GM15510 (cell line): ENCODE data around the gene EIF4E1B.

Experiments
- POLR2A ChIP-seq: IDR thresholded peaks from 3 replicates; pipeline ENCODE4 v1.6.1; 2011; ENCODE audit warnings: borderline replicate concordance; ENCODE audit not compliant: insufficient read length; ENCODE audit errors: extremely low read depth

The EIF4E1B gene

DNA sequence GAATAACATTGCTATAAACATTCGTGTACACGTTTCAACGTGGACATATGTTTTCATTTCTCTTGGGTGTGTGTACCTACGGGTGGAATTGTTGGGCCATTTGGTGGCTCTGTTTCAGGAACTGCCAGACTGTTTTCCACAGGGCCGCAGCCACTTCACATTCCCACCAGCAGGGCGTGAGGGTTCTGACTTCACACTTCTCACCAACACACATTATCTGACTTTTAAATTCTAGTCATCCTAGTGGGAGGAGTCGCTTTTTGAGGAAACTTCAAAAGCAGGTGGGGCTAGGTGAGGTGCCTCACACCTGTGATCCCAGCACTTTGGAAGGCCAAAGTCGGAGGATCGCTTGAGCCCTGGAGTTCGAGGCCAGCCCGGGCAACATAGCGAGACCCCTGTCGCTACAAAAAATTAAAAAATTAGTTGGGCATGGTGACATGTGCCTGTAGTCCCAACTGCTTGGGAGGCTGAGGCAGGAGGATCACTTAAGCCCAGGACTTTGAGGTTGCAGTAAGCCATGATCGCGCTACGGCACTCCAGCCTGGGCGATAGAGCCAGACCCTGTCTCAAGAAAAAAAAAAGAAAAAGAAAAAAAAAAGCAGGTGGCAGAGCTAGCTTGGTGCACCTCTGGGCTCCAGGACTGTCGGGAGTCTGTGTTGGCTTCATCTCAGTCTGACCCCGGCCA is 45.3 kb downstream of the EIF4E1B start:
- TF ChIP-seq POLR2A: no peak

DNA sequence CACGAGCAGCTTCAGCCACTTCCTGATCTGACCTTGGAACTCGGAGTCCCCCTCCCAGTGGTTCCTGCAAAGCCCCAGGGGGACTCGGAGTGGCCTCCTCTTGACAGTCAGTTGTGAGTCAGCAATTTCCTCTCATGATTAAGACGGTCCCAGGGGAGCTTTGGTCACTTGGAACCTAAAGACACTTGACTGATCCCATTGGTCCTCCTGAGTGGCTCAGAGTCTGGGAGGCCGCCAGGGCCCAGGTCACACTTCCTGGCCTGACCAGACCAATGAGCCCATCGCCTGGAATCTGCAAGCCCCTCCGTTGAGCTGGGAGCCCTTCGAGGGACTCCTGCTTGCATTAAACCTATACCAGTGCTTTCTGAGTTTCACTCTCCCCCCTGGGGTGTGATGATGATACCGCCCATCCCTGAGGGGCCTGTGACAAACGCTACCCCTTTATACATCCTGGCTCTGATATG is 45.9 kb downstream of the EIF4E1B start:
- no peak for TF ChIP-seq POLR2A

DNA sequence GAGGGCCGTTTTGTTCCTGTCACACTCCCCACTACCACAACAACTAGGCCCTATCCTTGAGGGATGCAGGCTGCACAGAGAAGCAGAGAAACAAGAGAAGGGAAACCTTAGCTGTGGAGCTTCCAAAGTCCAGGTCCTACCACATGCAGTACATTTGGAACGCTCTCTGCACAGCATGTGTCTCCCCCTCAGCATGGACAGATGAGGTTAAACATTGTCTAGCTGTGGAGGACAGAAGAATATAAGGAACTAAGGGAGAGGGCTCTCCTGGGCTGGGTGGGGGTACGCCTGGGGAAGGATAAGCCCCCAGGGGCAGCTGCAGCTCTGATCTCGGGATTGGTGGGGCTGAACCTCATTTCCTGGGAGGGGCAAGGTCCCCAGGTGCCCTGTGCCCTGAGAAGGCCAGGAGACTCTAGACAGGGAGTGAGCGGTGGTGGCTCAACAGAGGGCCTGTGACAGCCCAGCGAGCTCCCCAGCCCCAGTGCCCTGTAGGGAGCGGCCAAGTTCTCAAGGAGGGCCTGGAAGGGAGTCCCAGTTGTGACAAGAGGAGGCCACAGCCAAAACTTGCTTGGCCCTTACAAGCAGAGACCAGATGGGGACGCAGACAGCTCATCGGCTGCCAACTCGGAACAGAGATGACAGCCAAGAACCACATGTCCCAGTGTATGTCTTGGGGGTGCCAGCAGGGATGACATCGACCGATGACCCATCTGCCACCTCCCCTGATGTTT is 46.9 kb downstream of the EIF4E1B start:
- TF ChIP-seq POLR2A: no peak

DNA sequence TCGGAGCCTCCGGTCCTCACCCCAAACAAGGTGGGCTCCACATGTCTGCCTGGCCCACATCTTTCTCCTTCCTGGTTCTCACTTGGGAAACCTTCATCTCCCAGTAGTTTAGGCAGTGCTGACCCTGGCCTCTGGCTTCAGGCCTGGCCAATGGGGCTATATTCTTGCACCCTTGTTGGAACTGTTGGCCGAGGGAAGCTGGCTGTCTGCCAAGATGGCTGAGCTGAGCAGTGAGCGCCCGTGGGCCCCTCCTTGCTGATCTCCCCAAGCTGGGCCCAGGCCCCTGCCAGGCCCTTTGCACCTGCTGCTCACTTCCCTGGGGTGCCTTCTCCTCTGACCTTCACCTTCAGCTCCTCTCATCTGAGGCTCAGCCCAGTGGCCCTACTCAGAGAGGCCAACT is 48.1 kb downstream of the EIF4E1B start:
- no peak for TF ChIP-seq POLR2A

DNA sequence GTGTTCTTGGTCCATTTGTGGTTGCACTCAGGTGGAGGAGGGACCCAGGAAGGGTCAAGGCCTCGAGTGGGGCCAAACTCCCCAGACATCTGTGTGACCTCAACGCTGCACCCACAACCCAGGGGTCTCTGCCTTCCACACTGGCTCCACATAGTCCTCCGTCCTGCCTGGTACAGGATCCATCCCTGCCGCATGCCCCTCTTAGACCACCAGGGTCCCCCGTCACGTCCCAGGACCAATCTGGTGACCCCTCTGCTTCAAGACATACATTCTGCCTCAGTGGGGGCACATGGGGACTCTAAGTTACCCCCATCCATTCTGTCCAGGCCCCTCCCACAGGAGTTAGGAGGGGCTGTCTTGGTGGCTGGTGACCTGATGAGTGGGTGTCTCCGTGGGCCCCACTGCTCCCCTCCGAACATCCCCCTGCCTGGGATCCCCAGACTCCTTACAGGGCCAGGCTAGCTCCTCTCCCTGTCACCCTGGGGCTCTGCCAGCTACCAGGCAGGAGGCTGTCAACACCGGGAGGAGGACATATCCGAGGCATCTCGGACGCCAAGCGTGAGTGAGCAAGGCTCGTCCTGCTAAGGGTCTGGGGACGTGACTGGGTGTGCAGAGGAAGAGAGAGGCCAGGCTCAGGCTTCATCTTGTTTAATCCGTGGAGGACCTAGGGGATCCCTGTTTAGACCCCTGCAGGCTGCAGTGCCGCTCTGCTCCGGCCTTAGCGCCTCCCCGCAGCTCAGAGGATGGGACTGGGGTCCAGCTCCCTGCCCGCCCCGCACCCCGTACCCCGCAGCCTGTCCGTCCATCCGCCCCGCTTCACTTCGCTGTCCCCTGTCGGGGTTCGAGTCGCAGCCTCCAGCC is 49.1 kb downstream of the EIF4E1B start:
- no peak for TF ChIP-seq POLR2A

DNA sequence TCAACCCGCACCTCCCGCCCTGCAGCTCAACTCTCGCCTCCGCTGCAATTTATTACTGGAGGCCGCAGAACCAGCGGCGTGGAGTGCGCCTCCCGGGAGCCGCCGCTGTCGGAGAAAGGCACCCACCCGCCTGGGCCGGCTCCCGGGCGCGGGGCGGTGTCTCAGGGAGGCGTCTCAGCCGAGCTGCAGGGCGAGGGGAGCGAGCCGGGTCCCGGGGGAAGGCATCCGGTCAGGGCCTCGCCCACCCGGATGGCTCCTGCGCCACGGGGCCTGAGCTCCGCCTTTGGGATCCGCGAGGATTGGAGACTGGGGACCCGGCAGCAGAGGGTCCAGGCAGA is 49.7 kb downstream of the EIF4E1B start:
- no peak for TF ChIP-seq POLR2A

DNA sequence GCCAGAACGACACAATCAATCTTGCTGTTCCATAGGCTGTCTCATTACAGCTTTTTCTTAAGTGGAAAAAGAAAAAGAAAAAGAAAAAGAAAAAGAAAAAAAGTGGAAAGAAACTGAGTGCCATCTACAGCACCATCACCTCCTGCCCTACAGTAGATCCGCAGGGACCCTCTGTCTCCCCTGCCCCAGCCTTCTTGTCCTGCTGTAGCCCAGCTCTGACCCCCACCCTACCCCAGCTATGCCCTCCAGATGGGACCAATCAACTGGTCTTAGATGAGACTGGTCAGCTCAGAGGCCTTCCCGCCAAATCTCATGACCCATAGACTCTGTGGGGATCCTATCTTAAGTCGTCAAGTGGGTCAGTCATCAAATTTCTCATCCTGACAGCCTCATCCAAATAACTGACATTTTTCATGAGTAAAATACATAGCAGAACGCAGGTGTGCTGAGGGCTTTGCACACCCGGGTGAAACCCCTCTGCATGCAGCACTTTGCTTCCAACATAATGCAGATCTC is 51.6 kb downstream of the EIF4E1B start:
- no peak for TF ChIP-seq POLR2A

DNA sequence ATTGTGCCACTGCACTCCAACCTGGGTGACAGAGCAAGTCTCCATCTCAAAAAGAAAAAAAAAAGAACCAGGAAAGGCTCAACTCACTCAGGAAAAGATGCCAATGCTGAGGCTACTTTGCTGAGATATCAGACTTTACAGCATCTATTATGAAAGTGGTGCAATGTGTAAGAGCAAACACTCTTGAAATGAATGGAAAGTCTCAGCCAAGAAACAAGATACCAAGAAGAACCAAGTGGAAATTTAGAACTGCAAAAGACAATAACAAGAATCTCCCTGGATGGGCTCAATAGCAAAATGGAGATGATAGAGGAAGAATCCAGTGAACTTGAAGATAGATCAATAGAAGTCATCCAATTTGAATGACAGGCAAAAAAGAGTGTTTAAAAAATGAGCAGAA is 54.5 kb downstream of the EIF4E1B start:
- TF ChIP-seq POLR2A: no peak

DNA sequence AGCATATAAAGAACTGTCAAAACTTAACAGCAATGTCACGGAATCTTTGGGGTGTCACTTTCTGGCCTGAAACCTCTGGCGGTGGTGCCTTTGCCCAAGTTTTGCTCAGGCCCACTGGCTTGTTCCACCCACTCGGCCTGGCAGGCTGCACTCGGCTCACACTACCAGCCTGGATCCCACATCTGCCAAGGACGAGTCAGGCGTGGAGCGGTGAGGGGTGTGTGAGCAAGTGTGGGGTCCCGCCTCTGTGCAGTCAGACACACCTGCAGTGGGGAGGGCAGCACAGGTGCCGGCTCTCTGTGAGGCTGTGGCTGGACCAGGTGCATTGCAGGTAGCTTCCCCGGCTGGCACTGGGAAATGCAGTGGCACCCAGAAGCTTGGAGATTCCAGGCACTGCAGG is 56.8 kb downstream of the EIF4E1B start:
- no peak for TF ChIP-seq POLR2A

DNA sequence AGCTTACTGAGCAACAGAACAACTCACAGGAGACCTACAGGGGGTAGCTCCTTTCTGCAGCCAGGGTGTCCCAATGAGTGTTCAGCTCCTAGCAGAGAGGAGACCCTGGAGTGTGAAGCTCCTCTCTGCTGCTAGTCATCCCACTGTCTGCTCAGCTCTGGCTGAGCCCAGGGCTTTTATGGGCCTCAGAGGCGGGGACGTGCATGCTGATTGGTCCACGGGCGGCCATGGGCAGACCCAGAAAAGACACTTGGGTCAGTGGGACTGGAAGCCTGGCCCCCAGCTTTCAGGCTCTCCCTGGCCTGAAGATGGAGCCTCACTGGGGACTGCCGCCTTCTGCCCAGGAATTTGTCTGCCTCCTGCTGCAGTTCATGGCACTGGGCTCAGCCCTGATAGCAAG is 57.4 kb downstream of the EIF4E1B start:
- no peak for TF ChIP-seq POLR2A

DNA sequence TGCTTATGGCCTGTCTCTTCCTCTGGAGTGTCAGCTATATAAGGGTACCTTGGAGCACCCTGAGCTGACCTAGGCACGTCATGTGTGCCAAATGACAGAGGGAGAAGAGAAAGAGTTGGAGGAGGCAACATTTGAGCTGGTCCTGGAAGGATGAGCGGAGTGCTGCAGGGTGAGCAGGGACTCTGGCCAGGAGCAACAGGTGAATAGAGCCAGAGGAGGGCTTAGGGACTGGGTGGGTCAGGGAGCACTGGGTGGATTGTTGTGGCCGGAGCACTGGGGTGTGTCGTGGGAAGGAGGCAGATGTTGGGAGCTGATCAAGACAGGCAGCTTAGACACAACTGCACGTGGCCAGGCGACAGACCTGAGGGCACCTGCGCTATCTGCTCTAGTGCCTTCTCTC is 60.4 kb downstream of the EIF4E1B start:
- TF ChIP-seq POLR2A: no peak

DNA sequence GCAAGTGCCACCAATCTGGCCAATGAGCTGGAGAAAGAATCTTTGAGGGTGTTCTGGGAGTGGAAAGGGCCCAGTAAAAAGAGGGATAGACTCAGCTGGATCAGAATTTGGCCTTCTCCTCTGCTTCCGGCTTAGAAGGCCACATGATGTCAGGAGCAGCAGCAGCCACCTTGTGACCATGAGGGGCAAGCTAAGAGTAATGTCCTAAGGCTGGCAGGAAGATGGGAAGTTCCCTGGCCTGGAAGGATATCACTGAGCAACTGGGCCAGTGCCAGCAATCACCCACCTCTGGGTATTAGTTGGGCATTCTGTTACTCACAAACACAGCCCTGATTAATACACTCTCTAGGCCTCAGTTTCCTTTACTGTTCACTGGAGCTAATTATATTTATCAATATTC is 61.0 kb downstream of the EIF4E1B start:
- no peak for TF ChIP-seq POLR2A

DNA sequence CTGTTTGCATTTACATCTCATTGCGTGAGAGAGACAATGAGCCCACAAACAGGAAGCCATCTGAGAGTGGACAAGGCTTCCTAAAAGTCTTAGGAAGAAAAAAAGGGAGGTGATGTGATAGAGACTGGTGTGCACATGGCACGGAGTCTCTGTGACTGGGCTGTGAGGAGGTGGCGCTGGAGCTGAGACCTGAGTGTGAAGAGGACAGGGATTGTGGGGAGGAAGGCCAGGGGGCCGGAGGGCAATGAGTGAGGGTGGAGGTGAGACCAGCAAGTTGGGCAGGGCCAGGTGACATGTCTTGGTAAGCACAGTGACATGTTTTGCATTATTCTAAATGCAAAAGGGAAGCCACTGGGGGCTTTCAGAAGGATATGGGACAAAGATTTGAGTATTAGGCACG is 61.9 kb downstream of the EIF4E1B start:
- TF ChIP-seq POLR2A: no peak

DNA sequence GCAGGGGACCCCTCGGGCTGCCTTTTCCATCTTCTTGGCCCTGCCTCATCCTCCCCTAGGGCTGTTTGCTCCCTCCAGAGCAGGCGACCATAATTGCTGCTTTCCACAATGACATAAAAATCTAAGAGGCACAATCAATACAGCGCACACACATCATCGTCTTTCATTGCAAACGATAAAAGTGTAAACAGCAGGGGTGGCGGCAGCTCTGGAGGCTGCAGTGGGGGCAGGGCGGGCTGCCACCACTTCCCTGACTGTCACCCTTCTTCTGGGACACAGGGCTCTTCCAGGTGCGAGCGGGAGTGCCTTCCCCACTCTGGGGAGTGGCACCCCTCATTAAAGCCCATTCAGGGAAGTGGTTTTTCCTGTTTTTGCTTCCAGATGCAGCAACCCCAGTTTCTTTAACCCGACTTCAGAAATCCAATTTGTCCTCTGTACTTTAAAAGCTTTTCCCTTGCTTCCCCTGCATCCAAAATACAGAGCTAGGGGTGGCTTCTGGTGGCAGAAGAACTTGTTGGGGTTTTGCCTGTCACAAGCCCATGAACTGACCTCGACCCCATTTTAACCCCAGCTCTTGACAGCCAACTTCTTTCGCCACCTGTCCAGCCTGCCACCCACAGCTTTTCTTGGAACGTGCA is 62.5 kb downstream of the EIF4E1B start:
- TF ChIP-seq POLR2A: no peak

DNA sequence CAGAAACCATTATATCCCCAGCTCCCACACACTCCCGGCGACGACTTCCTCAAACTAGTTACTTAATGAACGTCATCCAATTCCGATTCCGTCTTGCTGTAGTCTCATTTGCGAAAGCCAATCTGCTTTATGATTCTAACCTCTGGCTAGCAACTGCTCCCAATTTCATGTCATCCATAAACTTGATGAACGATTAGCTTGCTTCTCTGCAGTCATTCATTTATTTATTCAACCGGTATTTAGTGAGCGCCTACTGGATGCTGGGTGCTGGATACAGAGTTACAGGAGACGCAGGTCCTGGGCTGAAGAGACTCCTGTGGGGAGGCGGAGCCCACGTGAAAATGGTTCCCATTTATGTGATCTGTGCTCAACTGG is 63.0 kb downstream of the EIF4E1B start:
- no peak for TF ChIP-seq POLR2A
